ENCODE data around the gene P3H1.

GRCh38 chr1:42732126-42732680 is 34.6 kb downstream of the P3H1 start:
- TF ChIP-seq CTCF (IDR thresholded peaks at IDR 0.05): no peak
- TF ChIP-seq POLR2A (IDR thresholded peaks at IDR 0.05): no peak
